ENCODE data around the gene UBA7. TPM values are rescaled to one million over a fixed set of nuclear protein-coding genes. Genes with fewer than 3 reads are reported as not detected.
A peak's percentile ranks its signal among the peaks of the same experiment; 100 is the strongest.

Gene UBA7
- total RNA-seq, 2 experiments from 2014 or later = 208 to 213 TPM

DNA sequence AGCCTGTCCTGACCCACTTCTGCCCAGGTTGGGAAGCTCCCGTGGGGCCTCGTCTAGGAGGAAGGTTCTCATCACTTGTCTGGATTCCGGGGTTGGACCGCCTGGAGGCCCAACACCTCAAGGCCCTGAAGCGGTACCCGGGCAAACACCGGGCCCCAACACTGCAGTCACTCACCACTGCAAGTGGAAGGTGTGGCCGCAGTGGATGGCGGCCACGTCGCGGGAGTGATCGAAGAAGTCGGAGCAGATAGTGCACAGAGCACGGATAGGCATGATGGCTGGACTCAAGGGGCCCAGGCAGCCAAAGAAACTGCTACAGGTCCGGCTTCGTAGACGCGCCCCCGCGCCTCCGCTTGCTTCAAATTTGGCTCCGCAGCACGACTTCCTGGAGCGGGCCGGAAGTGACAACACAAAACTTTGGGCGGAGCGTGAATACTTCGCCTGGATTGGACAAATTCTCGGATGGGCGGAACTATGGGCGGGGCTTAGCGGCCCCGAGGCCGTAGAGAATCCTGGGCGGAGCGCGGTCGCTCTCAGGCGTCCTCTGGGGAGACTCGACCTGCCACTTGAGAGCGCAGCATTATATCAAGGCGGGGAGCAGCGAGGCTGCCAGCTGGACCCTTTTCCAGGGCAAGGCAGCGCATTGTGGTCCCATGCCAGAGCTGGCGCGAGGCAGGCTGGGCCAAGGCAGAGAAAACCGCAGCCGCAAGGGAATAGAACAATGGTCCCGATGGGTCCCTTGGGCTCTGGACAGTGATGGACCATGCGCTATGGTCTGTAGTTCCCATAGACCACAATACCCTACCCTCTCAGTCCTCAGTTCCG is 42.6 kb upstream of the UBA7 start, which contains the start of gene TRAIP:
Gene TRAIP (minus strand): TSS at position 384 of the 825 bp plus-strand sequence. CDS start 111 bp downstream, at position 273.
- Mint-ChIP-seq H3K27ac (peak within 1 kb of the TSS; percentile 85), H3K4me3 (peak within 1 kb of the TSS; percentile 83), H3K27me3 (no peaks in the 10 kb centered on the region), H3K9me3 (no peaks in the 10 kb centered on the region), H3K4me1 (ENCODE audit: low read depth) (peaks cover 7% of the 10 kb centered on the region), H3K36me3 (ENCODE audit: low read depth) (no peaks in the 10 kb centered on the region)
- H3K9me3 ChIP-seq (ENCODE audit: control insufficient read depth in 1 of 2, insufficient read depth in 1 of 2, low read length in 2 of 2) = no peaks in the 10 kb centered on the region
- H3K4me3 ChIP-seq (ENCODE audit: low read length) = peak within 1 kb of the TSS; percentile 59
- POLR2A ChIA-PET = interaction anchor here (0.8 to 1.4 kb wide), 6 partner anchors 10 to 84 kb away, joined by 3 to 4 read pairs (median 3); partner anchors contain the start of genes INKA1, IP6K1, RBM6 and UBA7
- peak; percentile 98 for ATAC-seq (ENCODE audit: poor library complexity)
- no peaks in the 10 kb centered on the region for H3K36me3 ChIP-seq (ENCODE audit: insufficient read depth, low read length)
- peaks cover 18% of the 10 kb centered on the region for H3K4me1 ChIP-seq (ENCODE audit: insufficient read depth, low read length)
- H3K27me3 ChIP-seq (ENCODE audit: control insufficient read depth in 1 of 2, insufficient read depth in 2 of 2, low read length in 2 of 2) = no peaks in the 10 kb centered on the region
- TF ChIP-seq, protein P1, sequence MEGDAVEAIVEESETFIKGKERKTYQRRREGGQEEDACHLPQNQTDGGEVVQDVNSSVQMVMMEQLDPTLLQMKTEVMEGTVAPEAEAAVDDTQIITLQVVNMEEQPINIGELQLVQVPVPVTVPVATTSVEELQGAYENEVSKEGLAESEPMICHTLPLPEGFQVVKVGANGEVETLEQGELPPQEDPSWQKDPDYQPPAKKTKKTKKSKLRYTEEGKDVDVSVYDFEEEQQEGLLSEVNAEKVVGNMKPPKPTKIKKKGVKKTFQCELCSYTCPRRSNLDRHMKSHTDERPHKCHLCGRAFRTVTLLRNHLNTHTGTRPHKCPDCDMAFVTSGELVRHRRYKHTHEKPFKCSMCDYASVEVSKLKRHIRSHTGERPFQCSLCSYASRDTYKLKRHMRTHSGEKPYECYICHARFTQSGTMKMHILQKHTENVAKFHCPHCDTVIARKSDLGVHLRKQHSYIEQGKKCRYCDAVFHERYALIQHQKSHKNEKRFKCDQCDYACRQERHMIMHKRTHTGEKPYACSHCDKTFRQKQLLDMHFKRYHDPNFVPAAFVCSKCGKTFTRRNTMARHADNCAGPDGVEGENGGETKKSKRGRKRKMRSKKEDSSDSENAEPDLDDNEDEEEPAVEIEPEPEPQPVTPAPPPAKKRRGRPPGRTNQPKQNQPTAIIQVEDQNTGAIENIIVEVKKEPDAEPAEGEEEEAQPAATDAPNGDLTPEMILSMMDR (IDR thresholded peaks at IDR 0.05) = no peak
- peak within 1 kb of the TSS; percentile 42 to 63 for H3K27ac ChIP-seq (ENCODE audit: low read depth in 1 of 2, low read length in 2 of 2)
- intact Hi-C loops (cut with DNase I, micrococcal nuclease) = loop anchor here (2.0 to 5.0 kb wide), 3 partner anchors 48 to 81 kb away; partner anchors contain the start of gene MON1A (in 1 of the 2)
- DNase-seq = peak; percentile 88 to 98 (median 92)
- CTCF ChIA-PET = interaction anchor here (0.8 to 4.6 kb wide), 2 partner anchors 17 to 73 kb away, joined by 4 to 17 read pairs; partner anchors contain the start of gene MON1A

DNA sequence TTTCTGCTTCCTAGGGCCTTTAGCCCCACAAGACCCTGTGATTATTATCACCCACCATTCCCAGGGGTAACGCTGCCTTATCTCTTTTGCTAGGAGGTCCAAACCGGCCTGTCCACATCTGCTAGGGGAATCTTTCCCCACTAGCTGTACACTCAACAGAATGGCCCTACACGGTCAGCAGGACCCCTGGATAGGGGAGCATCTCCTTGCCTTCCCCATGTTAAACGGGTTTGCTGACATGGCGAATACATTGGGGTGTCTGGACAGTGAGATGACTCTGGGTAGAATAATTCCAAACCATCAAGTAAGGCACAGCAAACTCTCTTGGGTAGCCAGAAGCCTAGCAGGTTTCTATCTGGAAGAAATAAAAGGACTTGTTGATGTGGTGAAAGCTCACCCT is 41.9 kb upstream of the UBA7 start:
- TF ChIP-seq, protein P1 (IDR thresholded peaks at IDR 0.05) = no peak
- Mint-ChIP-seq H3K9me3 (no peaks in the 10 kb centered on the region), H3K4me3 (peak overlapping the region; percentile 83), H3K27me3 (no peaks in the 10 kb centered on the region), H3K27ac (peak overlapping the region; percentile 85), H3K36me3 (ENCODE audit: low read depth) (no peaks in the 10 kb centered on the region), H3K4me1 (ENCODE audit: low read depth) (peaks cover 7% of the 10 kb centered on the region)
- H3K36me3 ChIP-seq (ENCODE audit: insufficient read depth, low read length) = no peaks in the 10 kb centered on the region
- no peak for ATAC-seq (ENCODE audit: poor library complexity)
- ChIA-PET POLR2A (interaction anchor here (1.4 kb wide), 1 partner anchor 11 kb away, joined by 4 read pairs; no protein-coding TSS in a partner anchor), CTCF (interaction anchor here (4.6 kb wide), 1 partner anchor 16 kb away, joined by 17 read pairs; no protein-coding TSS in a partner anchor)
- H3K27ac ChIP-seq (ENCODE audit: low read depth in 1 of 2, low read length in 2 of 2) = no peak overlapping the region
- no peaks in the 10 kb centered on the region for H3K9me3 ChIP-seq (ENCODE audit: control insufficient read depth in 1 of 2, insufficient read depth in 1 of 2, low read length in 2 of 2)
- intact Hi-C loops (cut with DNase I, micrococcal nuclease) = loop anchor here (2.0 to 5.0 kb wide), 3 partner anchors 49 to 82 kb away; partner anchors contain the start of gene MON1A (in 1 of the 2)
- H3K4me3 ChIP-seq (ENCODE audit: low read length) = peak overlapping the region; percentile 59
- no peaks in the 10 kb centered on the region for H3K27me3 ChIP-seq (ENCODE audit: control insufficient read depth in 1 of 2, insufficient read depth in 2 of 2, low read length in 2 of 2)
- H3K4me1 ChIP-seq (ENCODE audit: insufficient read depth, low read length) = peaks cover 18% of the 10 kb centered on the region
- no peak for DNase-seq

DNA sequence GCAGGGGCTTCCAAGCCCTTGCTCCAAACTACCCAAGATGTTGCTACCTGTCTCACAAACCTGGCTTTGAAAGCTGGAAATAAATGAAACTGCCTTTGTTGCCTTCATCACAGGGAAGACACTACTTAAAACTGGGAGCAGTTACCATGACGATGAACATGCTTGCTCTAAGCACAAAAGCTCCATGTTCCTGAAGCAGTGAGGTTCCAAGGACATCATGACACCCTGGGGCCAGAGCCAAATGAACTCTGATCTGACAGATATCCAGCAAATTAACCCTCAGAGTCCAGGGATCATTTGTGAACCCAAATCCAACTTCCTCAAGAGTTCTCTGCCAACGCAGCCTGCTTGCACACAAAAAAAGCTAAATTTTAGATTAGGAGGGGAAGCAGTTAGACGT is 31.9 kb upstream of the UBA7 start:
- Histone ChIP-seq H3K4me1 (ENCODE audit: insufficient read depth, low read length) (no peaks in the 10 kb centered on the region), H3K36me3 (ENCODE audit: insufficient read depth, low read length) (peaks cover 2% of the 10 kb centered on the region), H3K27ac (ENCODE audit: low read depth in 1 of 2, low read length in 2 of 2) (no peak overlapping the region), H3K9me3 (ENCODE audit: control insufficient read depth in 1 of 2, insufficient read depth in 1 of 2, low read length in 2 of 2) (no peaks in the 10 kb centered on the region), H3K27me3 (ENCODE audit: control insufficient read depth in 1 of 2, insufficient read depth in 2 of 2, low read length in 2 of 2) (no peaks in the 10 kb centered on the region), H3K4me3 (ENCODE audit: low read length) (no peak overlapping the region)
- POLR2A ChIA-PET = interaction anchor here (0.6 kb wide), 1 partner anchor 124 kb away, joined by 3 read pairs; no protein-coding TSS in a partner anchor
- H3K27me3 Mint-ChIP-seq = no peaks in the 10 kb centered on the region
- H3K27ac Mint-ChIP-seq = no peak overlapping the region
- CTCF ChIA-PET = interaction anchor here (0.6 kb wide), 1 partner anchor 102 kb away, joined by 3 read pairs; no protein-coding TSS in a partner anchor
- no peak for ATAC-seq (ENCODE audit: poor library complexity)
- intact Hi-C loops (cut with DNase I, micrococcal nuclease) = loop anchor here in 1 of 2 experiments (5.0 kb wide), 1 partner anchor 792 kb away; no protein-coding TSS in a partner anchor
- TF ChIP-seq, protein P1 (IDR thresholded peaks at IDR 0.05) = no peak
- H3K9me3 Mint-ChIP-seq = no peaks in the 10 kb centered on the region
- no peaks in the 10 kb centered on the region for H3K36me3 Mint-ChIP-seq (ENCODE audit: low read depth)
- no peak for DNase-seq
- H3K4me3 Mint-ChIP-seq = no peak overlapping the region
- no peaks in the 10 kb centered on the region for H3K4me1 Mint-ChIP-seq (ENCODE audit: low read depth)
